ENCODE data around the gene RNF19B. TPM values are rescaled to one million over a fixed set of nuclear protein-coding genes. Genes with fewer than 3 reads are reported as not detected.

RNF19B gene
- total RNA-seq, 1 experiment from 2014 or later, result 41.3 TPM

DNA sequence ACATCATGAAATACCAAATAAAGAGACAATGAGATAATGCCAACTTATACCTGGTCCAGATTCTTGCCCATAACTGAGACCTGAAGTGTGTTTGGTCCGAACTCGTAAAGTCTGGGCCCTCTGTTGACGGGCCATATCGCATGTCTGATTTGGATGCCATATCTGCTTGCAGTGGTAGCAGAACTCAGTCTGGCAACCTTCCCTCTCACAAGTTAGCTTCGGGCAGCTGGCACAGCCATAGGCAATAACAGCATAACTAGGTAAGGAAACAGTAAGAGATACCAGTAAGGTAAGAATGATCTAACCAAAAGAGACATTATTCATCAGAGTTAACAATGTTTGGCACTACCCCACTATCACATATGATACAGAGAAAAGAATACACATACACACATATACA, 15.1 kb downstream of the RNF19B start:
- BruUV-seq (replicated peaks), result no TSS peak
- no peaks in the 10 kb centered on the region for H3K9me3 Mint-ChIP-seq (ENCODE audit: unreplicated experiment)
- CTCF ChIA-PET, result interaction anchor here (0.9 to 3.6 kb wide), 4 partner anchors 16 to 136 kb away, joined by 3 to 22 read pairs (median 7); no protein-coding TSS in a partner anchor

DNA sequence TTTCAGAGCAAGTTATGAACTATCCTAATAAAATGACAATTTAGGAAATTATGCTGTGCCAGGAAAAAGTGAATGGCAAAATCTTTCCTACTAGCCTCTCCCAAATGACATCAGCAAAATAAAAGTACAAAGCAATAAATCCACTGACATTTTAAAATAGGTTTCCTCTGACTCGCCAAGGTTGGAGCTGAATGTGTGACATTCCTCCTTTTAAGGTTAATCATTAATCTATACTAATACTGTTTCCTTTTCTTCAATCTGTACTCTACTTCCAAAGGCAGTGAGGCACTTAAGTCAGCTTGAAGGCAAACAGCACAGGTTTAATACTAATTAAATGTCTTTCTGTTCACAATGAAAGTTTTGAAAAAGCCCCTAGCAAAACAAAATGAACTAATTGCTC, 15.7 kb downstream of the RNF19B start:
- Mint-ChIP-seq H3K36me3 (ENCODE audit: insufficient read depth, unreplicated experiment) (peaks cover 45% of the 10 kb centered on the region), H3K9me3 (ENCODE audit: unreplicated experiment) (no peaks in the 10 kb centered on the region), H3K27me3 (ENCODE audit: insufficient read depth, unreplicated experiment) (no peaks in the 10 kb centered on the region), H3K4me1 (ENCODE audit: insufficient read depth, unreplicated experiment) (peaks cover 14% of the 10 kb centered on the region), H3K4me3 (ENCODE audit: unreplicated experiment) (no peak overlapping the region), H3K27ac (ENCODE audit: low read depth, unreplicated experiment) (peak overlapping the region; percentile 14)
- CTCF ChIA-PET, result interaction anchor here (0.9 to 3.6 kb wide), 4 partner anchors 9 to 77 kb away, joined by 3 to 22 read pairs (median 8); no protein-coding TSS in a partner anchor
- TF ChIP-seq, protein P1, sequence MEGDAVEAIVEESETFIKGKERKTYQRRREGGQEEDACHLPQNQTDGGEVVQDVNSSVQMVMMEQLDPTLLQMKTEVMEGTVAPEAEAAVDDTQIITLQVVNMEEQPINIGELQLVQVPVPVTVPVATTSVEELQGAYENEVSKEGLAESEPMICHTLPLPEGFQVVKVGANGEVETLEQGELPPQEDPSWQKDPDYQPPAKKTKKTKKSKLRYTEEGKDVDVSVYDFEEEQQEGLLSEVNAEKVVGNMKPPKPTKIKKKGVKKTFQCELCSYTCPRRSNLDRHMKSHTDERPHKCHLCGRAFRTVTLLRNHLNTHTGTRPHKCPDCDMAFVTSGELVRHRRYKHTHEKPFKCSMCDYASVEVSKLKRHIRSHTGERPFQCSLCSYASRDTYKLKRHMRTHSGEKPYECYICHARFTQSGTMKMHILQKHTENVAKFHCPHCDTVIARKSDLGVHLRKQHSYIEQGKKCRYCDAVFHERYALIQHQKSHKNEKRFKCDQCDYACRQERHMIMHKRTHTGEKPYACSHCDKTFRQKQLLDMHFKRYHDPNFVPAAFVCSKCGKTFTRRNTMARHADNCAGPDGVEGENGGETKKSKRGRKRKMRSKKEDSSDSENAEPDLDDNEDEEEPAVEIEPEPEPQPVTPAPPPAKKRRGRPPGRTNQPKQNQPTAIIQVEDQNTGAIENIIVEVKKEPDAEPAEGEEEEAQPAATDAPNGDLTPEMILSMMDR (IDR thresholded peaks at IDR 0.05; ENCODE audit: unreplicated experiment), result no peak
- POLR2A ChIA-PET, result interaction anchor here (1.0 to 2.9 kb wide), 13 partner anchors 9 to 131 kb away, joined by 3 to 23 read pairs (median 6); partner anchors contain the start of gene RNF19B
- DNase-seq (ENCODE audit: unreplicated experiment), result no peak
- BruUV-seq (replicated peaks), result no TSS peak
- intact Hi-C loops (cut with micrococcal nuclease), result no loop called here

More for the DNA sequence above, 15.1 kb downstream of the RNF19B start:
- Mint-ChIP-seq H3K4me1 (ENCODE audit: insufficient read depth, unreplicated experiment) (peaks cover 14% of the 10 kb centered on the region), H3K27me3 (ENCODE audit: insufficient read depth, unreplicated experiment) (no peaks in the 10 kb centered on the region), H3K27ac (ENCODE audit: low read depth, unreplicated experiment) (peak overlapping the region; percentile 14), H3K36me3 (ENCODE audit: insufficient read depth, unreplicated experiment) (peaks cover 38% of the 10 kb centered on the region), H3K4me3 (ENCODE audit: unreplicated experiment) (no peak overlapping the region)
- POLR2A ChIA-PET, result interaction anchor here (1.0 to 3.5 kb wide), 11 partner anchors 9 to 86 kb away, joined by 3 to 23 read pairs (median 8); partner anchors contain the start of gene RNF19B
- no peak for DNase-seq (ENCODE audit: unreplicated experiment)
- TF ChIP-seq, protein P1 (IDR thresholded peaks at IDR 0.05; ENCODE audit: unreplicated experiment), result no peak
- intact Hi-C loops (cut with micrococcal nuclease), result no loop called here

DNA sequence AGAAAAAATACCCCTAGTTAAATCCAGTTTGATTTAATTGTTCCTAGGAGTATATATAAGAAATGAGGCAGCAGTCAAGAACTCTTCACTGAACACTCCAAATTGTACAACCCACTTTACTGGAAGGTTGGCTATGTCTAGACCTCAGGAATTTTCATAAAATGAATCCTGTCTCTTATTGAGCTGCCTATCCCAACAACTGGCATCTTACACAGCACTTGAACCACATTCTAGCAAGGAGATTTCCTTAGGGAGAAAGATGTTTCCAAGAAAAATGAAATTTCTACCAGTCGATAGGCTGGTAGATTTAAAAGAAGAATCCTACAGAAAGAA, 16.3 kb downstream of the RNF19B start:
- H3K4me3 Mint-ChIP-seq (ENCODE audit: unreplicated experiment), result no peak overlapping the region
- H3K27me3 Mint-ChIP-seq (ENCODE audit: insufficient read depth, unreplicated experiment), result no peaks in the 10 kb centered on the region

DNA sequence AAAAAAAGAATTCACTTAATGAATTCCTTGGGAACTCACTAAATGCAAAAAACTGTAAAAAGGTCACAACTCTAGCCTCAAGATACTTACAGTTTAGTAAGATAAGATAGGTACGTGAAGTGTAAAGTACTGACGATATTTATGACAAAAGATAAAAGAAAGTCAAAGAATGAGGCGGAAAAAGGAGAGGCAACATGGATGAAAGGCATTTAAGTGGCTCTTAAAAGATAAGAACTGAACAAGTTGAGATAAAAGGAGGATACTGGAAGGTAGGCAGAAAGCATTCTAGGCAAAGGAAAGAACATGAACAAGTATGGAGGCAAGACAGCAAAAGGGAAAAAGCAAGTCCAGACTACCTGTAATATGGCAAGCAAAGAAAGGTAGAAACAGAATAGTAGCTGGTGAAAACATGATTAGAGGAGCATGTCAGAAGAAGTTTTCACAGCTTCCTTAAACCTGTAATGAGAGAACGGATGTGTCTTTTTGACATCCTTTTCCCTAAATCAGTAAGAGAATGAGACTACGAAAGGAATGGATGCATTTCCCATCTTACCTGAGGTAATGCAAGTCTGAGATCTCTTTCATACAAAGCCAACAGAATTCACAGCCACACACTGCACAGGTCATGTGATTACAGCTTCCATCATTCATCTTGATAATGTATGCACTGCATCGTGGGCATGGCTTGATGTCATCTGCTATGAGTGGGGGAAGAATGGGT, 16.8 kb downstream of the RNF19B start:
- no peak for DNase-seq (ENCODE audit: unreplicated experiment)
- no TSS peak for BruUV-seq (replicated peaks)
- ChIA-PET POLR2A (interaction anchor here (0.8 to 2.9 kb wide), 11 partner anchors 10 to 132 kb away, joined by 3 to 11 read pairs (median 4); no protein-coding TSS in a partner anchor), CTCF (interaction anchor here (0.6 to 2.1 kb wide), 6 partner anchors 8 to 155 kb away, joined by 3 to 11 read pairs (median 4); no protein-coding TSS in a partner anchor)
- peak overlapping the region; percentile 8 for H3K27ac Mint-ChIP-seq (ENCODE audit: low read depth, unreplicated experiment)
- H3K4me1 Mint-ChIP-seq (ENCODE audit: insufficient read depth, unreplicated experiment), result peaks cover 6% of the 10 kb centered on the region
- no peaks in the 10 kb centered on the region for H3K9me3 Mint-ChIP-seq (ENCODE audit: unreplicated experiment)
- H3K36me3 Mint-ChIP-seq (ENCODE audit: insufficient read depth, unreplicated experiment), result peaks cover 50% of the 10 kb centered on the region
- intact Hi-C loops (cut with micrococcal nuclease), result no loop called here
- no peak overlapping the region for H3K4me3 Mint-ChIP-seq (ENCODE audit: unreplicated experiment)
- H3K27me3 Mint-ChIP-seq (ENCODE audit: insufficient read depth, unreplicated experiment), result no peaks in the 10 kb centered on the region
- TF ChIP-seq, protein P1 (IDR thresholded peaks at IDR 0.05; ENCODE audit: unreplicated experiment), result no peak

More for the DNA sequence above, 16.3 kb downstream of the RNF19B start:
- Mint-ChIP-seq H3K27ac (ENCODE audit: low read depth, unreplicated experiment) (peak overlapping the region; percentile 14), H3K36me3 (ENCODE audit: insufficient read depth, unreplicated experiment) (peaks cover 48% of the 10 kb centered on the region), H3K4me1 (ENCODE audit: insufficient read depth, unreplicated experiment) (peaks cover 11% of the 10 kb centered on the region), H3K9me3 (ENCODE audit: unreplicated experiment) (no peaks in the 10 kb centered on the region)
- TF ChIP-seq, protein P1 (IDR thresholded peaks at IDR 0.05; ENCODE audit: unreplicated experiment), result no peak
- ChIA-PET CTCF (interaction anchor here (0.6 to 3.6 kb wide), 7 partner anchors 8 to 154 kb away, joined by 3 to 22 read pairs (median 4); no protein-coding TSS in a partner anchor), POLR2A (interaction anchor here (0.8 to 2.9 kb wide), 14 partner anchors 8 to 132 kb away, joined by 3 to 23 read pairs (median 5); partner anchors contain the start of gene RNF19B)
- intact Hi-C loops (cut with micrococcal nuclease), result no loop called here
- no TSS peak for BruUV-seq (replicated peaks)
- no peak for DNase-seq (ENCODE audit: unreplicated experiment)

Data from MCF 10A (cell line).